GM21825 (cell line): ENCODE measurements around the gene CDH24.
A peak's percentile ranks its signal among the peaks of the same experiment; 100 is the strongest.

Experiments
- ATAC-seq: cut with Tn5 transposase; IDR thresholded peaks from one replicate; pipeline ENCODE4 v1.9.1; 2021; ENCODE audit warnings: mild to moderate bottlenecking, moderate library complexity; ENCODE audit not compliant: unreplicated experiment

Gene CDH24

DNA sequence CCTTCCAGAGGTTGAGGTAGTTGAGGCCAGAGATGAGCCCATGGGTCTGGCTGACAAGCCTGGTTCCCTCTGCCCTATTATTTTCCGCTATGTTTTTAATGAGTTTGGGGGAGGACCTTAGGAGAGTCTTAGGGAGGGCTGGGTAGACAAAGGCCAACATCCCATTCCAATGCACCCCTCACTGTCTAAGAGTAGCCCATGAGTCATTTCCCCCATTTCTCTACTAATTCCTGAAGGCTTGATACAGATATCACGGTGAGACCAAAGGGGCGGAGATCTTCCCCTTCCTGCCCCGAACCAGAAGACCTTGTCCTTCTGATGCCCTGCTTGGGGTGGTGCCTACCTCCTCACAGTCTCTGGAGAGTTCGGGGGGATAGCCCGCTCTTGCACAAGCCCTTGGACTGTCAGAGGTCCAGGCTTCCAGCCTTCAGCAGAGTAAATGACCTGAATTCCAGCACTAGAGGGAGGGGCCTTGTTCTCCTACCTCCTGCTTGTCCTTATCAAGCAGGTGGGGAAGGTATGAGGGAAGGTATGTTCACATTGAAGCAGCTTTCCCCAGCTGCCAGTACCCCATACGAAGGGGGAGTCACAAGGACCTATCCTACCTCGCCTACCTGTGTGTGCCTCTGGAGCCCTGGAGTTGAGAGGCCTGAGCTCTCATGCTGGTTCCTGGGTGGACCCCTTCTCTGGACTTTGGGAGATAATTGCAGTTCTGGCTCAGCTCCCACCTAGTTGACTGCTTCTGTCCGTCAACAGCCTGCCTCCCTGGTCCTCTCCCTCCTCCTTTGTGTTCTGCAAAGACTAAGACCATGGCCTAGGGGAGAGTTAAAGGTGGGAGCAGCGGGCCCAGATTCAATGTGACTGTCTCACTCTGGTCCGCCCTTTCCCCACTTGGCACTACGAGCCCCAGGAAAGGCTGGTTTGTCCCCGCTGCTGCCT lies 11.6 kb downstream of the CDH24 start:
- no peak for ATAC-seq

DNA sequence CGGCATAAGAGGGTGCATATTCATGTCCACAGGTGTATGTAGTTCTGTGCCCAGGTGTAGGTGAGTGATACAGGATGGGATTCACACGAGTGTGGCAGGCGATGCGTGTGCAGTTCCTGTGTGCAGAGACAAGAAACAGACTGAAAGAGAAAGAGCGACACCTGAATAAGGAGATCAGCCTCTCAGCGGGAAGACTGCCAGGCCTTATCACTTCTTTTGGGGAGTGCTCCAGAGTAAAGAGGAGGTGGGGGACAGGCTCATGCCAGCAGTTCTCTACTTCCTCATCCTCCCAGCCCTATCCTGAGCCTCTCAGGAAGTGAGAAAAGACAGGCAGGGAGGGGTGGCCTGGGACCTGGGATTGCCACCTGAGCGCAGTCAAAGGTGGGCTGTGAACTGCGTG lies 12.5 kb downstream of the CDH24 start:
- no peak for ATAC-seq

DNA sequence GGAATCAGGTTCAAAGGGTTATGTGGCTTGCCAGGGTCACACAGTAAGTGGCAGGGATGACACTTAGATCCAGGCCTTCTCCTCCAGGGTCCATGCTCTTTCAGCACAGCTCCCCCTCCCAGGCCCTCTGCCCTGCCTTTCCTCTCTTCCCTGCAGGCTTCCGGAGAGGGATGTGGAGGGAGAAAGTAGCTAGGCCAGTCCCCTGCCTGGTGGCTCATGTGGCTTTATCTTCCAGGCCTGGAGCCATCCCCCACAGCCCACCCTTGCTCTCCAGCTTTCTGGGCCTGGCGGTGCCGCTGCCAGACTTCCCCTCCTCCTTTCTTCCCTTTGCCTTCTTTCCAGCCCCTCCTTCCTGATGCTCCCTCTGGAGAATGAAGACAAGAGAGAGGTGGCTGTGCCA lies 13.6 kb downstream of the CDH24 start:
- no peak for ATAC-seq

DNA sequence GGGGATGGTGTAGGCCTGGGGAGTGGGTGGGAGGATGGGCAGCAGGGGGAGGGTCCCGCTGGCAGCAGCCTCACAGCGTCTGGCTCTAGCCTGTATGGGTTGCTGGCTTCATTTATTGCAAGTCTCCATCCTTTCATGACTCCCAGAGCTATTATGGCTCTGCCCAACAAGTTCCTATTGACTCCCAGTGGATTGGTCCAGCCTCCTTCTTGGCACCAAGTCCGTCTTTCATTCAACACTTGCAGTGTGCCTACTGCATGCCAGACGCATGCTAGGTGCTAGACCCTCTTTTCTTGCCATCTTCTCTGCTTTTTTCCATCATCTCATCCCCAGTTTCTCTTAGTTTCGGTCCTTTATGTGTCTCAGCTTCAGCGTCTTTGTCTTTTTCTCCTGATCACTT lies 14.2 kb downstream of the CDH24 start:
- no peak for ATAC-seq

DNA sequence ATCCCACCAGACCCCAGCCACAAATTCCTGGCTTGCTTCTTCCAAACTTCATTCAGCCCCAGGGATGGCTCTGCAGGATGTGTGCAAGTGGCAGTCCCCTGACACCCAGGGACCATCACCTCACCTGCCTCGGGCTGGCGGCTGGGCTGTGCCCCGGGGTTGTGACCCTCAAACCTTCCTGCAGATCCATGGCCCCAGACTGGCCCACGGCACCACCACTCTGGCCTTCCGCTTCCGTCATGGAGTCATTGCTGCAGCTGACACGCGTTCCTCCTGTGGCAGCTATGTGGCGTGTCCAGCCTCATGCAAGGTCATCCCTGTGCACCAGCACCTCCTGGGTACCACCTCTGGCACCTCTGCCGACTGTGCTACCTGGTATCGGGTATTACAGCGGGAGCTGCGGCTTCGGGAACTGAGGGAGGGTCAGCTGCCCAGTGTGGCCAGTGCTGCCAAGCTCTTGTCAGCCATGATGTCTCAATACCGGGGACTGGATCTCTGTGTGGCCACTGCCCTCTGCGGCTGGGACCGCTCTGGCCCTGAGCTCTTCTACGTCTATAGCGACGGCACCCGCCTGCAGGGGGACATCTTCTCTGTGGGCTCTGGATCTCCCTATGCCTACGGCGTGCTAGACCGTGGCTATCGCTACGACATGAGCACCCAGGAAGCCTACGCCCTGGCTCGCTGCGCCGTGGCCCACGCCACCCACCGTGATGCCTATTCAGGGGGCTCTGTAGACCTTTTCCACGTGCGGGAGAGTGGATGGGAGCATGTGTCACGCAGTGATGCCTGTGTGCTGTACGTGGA lies 15.0 kb downstream of the CDH24 start, which contains the start of gene PSMB11:
TSS of gene PSMB11 (plus strand) at position 51 of the 804 bp plus-strand sequence. CDS start at position 65, 14 bp downstream.
- no peak for ATAC-seq

DNA sequence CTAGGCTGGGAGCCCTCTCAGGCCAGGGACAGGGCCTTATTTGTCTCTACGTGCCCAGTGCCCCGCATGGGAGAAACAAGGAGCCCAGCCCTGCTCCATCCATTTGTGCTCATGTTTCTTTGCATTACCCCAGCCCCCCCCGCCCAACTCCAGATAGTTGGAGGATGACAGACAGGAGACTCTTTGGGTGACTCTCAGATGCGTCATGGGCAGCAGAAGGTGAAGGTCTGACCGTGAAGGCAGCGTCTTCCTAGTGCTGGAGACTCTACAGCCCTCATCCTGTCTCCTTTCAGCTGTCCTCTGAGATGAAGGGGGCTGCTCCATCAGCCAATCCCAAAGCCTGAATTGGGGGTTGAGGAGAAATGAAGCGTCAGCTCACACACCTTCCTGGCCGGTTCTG lies 15.6 kb downstream of the CDH24 start:
- no peak for ATAC-seq

DNA sequence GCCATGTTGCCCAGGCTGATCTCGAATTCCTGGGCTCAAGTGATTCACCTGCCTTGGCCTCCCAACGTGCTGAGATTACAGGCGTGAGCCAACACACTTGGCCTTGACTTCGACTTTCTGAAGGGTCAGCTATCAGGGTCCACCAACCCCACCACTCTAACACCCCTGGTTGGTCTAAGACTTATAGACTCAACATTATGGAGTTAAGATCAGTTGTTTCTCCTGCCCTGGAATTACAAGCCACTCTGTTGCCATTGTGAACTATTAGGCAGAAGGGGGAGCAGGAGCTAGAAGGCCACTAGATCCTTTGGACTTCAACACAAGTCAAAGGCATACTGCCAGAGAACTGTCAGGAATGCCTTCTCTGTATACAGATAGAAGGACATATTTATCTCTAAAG lies 17.2 kb downstream of the CDH24 start:
- ATAC-seq = no peak

DNA sequence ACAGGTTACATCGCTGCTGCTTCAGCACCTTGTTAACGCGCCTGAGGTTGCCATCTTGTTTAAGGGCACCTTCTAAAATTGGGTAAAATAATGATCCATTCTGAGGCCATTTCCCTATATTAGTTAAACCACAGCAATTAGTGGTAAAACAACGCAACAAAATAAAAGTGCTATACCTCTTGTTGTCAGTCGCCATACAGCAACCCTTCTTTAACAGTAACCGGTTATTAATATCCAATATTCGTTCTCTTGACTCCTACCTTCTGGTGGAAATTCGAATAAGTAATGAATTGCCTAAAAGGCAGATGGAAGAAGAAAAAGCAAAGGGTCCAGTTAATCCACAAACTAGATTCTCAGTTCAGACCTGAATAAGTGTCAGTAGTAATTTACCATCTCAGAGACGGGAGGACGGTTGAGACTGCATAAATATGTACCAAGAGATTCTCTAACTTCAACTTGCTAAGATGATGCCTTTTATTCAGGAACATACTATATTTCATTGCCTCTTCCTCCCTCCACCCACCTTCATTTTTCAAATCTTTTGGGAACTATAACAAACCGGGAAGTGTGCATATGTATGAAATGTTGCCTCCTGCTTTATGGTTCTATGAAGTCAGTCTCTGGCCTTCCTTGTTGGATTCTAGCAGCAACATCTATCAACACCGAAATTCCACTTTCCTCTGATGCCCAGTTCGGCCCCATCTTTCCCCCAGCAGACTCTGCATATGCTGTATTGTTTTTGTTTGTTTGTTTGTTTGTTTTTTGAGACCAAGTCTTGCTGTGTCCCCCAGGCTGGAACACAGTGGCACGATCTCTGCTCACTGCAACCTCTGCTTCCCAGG lies 21.8 kb downstream of the CDH24 start:
- no peak for ATAC-seq

DNA sequence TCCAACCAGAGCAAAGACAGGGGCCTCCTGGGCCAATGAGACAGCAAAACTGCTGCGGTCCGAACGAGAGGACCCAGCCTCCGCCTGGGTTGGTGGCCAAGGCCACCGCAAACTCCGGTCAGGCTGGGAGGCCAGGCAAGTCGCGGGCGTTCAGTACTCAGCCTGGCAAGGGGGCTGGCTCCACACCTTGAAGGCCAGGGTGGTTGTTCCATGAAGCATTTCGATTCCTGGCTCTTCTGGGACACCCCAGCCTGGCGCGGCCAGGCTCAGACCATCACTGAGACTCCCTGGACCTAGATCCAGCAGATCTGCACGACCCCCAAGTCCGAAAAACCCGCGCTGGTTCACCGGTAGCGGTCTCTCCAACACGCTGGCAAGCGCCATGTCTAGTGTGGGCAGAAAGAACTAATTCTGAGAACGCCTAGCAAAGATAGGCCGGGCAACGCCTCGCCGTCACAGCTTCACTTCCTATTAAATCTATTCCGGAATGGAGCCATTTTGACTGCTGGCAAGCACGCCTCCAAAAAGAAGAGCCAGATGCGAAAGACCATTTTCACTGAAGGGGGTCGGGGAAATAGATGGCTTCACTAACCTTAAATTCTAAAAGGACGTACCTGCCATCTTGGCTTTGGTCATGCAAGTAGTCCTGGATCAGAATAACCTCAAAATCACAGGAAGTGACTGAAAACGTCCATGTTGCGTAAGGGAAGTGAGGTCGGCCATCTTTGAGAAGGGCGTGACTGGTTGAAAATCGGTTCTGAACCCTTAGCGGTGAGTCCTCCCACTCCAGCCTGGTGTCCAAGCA lies 22.6 kb downstream of the CDH24 start, which contains the start of gene PSMB5:
TSS of gene PSMB5 (minus strand) at position 403 of the 805 bp plus-strand sequence. CDS start at position 384, 19 bp downstream.
- ATAC-seq = peak; percentile 96

DNA sequence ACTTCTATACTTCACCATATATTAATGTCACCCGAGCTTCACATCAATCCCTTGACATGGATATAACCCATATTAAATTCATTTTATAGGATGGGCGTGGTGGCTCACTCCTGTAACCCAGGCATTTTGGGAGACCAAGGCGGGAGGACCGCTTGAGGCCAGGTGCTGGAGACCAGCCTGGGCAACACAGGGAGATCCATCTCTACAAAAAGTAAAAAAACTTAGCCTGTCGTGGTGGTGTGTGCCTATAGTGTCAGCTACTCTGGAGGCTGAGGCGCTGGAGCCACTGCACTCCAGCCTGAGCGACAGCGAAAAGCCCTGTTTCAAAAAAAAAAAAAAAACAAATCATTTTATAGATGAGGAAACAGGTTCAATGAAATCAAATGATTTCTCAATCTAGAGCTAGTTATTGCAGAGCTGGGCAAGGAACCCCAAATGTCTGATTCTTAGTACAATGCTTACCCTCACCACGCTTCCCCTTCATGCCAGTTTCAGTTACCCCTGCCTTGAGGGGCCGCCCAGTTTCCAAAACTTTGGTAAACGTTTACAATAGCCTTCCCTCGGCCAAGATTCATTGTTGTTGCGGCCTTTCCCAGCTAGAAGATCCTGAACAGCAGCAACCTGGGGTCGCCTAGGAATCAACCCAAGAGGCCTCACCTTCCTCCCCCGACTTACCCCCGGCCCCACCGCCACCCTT lies 23.4 kb downstream of the CDH24 start:
- no peak for ATAC-seq

DNA sequence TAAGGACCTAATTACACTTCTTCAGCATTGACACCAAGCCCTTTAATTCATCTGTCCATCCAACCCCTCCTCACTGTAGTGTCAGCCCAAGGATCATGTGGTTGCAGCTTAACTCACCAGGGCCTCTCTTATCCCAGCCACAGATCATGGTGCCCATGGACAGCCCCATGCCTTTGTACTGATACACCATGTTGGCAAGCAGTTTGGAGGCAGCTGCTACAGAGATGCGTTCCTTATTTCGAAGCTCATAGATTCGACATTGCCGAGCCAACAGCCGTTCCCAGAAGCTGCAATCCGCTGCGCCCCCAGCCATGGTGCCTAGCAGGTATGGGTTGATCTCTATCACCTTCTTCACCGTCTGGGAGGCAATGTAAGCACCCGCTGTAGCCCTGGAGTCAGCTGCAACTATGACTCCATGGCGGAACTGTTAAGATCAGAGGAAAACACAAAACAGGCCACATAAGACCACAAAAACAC lies 24.0 kb downstream of the CDH24 start:
- ATAC-seq = no peak

DNA sequence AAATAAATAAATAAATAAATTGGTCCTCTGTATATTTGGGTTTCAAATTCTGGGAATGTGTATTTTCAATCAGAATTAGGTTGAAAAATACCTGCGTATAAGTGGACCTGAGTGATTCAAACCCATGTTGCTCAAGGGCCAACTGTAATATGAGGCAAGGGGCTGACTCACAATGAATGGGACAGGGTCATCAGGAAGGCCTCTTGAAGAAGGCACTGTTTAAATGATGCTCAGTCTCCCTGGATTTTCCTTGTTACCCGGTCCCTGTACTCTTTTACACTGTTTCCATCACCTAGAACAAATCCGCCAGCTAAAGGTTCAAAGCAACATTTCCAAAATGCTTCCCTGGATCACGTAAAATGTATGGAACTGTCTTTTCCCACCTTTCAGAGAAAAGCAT lies 26.4 kb downstream of the CDH24 start:
- no peak for ATAC-seq

DNA sequence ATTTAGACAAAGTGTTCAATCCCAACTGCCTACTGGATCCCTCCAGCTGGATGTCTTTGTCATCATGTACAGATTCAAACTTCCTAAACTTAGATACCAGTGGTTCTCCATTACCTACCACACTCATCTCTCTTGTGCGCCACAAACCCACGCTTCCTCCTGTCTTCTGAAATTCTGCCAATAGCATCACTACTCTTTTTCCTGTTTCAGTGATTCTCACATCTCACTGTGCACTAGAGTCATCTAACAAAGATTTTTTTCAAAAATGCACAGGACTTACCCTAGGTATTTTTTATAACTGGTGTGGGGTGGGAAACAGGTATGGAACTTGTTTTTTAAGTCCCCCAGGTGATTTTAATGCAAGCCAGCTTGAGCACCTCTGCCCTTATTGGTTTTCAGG lies 28.5 kb downstream of the CDH24 start:
- ATAC-seq = no peak

DNA sequence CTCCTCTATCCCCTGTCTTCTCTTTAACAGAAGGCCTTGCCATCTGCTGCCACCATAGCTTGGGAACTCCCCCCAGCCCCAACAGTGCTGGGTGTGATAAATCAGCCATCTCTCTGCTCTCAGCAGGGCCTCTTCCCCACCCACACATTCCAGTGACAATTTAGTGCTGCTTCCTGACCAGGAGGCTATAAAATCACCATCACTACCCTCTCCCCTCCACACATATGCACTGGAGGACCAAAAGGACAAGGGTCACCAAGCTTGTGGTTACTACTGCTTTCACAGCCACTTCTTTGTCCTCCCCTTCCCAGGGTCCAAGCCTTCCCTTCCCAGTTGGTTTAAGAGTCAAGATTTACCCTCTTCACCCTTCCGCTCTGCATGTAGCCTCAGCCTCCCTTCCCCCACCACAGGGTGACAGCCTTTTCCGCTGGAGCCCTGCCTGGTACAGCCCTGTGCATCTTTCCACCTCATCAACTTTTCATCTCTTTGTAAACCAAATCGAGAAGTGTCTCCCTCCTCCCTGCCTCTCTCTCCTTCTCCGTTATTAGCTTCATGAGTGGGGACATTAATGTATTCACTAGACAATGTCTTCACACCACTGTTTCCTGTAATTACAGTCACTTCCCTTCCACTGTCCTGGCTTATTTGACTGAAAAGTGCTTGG lies 32.0 kb downstream of the CDH24 start:
- ATAC-seq = no peak

DNA sequence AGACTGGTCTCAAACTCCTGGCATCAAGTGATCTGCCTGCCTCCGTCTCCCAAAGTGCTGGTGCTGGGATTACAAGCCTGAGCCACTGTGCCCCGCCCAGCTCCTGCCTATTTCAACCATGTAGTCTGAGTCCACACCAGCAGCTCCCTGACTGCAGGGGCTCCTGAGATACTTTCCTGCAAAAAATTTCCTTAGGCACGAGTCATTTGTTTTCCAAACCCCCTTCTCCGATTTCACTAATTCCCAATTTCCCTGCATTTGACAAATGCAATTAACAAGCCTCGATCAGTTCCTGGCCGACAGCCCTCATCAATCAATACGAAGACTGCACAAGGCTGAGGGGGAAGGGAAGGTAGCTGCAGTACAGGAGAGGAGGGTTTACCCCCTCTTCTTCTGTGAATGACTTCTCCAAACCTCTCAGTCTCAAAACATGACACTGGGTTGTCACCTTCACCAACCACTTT lies 32.7 kb downstream of the CDH24 start:
- ATAC-seq = no peak

DNA sequence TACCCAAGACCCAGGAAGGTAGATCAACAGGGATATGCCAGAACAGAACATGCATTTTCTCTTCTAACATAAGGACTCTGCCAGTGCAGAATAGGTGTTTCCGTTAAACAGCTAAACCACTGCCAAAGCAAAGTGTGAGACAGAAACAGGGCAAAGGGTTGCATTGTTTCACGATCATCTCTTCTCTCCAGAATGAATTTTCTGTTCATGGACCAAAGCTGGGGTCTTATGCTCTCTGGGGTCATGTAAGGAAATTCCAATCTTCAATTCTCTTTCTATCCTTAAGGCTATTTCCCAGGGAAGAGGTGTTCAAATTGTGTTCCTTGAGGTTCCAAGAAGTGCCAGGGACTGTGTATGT lies 33.5 kb downstream of the CDH24 start:
- ATAC-seq = no peak

DNA sequence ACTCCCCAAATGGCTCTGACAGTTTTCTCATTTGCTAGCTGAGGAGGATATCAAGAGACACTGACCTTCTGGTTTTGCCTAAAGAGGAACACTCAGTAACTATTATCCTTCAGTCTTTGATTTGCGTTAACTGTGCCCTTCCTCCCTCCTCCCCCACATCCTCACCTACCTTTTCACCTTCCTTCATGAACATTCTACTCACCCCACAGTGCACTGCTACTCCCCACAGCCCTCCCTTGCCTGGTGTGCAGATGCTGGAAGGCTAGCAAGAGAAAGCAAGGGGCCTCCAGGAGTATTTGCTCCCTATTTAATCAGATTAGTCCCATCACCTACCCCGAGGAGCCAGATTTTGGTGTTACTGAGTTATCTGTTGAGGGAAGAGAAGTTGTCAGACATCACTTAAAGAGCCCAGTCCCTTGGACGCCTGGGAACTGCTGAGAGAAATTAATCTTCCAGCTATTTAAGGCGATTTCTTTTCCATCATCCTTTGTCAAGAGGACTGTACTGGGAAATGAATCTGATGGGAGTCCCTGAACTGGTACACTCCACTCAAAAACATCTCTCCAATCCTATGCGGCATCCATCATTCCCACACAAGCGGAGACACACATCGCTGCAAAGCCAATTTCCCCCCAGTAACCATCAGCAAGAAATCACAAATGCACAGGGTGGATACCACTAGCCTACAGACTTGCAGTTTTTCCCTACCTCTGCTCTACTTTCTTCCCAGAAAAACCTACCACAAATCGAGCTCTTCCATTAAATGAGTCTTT lies 34.1 kb downstream of the CDH24 start:
- no peak for ATAC-seq

DNA sequence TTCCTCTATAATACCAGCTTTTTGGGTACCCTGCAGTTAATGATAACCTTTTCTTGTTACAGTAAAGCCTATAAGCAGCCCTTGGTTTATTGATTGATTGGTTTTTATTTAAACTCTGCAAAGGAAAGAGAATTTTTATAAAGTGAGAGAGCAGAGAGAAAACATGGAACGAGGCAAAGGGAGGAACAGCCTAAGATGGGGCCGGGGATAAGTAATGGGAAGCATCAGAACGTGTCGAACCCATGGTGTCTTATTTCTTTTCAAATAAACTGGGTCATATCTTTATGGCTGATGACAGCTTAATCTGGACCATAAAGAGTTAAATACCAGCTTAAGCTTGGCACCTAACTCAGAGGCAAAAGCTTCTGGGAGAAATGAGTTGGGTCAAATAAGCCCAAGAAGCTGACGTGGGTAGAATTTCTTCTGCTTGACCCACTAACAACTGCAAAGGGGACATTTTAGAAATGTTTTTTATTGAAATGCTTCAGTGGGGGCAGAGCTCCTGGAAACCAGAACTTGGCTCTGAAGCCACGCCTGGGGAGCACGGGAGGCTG lies 35.4 kb downstream of the CDH24 start:
- no peak for ATAC-seq
